ENCODE data around the gene PTN. TPM values are rescaled to one million over a fixed set of nuclear protein-coding genes. Genes with fewer than 3 reads are reported as not detected.

Gene PTN
- total RNA-seq, 1 donor from 2014 or later: 11.1 TPM

GRCh38 chr7:137283153-137283552, 60.4 kb downstream of the PTN start:
- Histone ChIP-seq H3K4me3 (ENCODE audit: insufficient read depth, low read depth, low read length) (no peak overlapping the region), H3K4me1 (ENCODE audit: insufficient read depth, low read length) (no peaks in the 10 kb centered on the region), H3K79me2 (ENCODE audit: insufficient read depth, low read length) (no peaks in the 10 kb centered on the region), H3K9me3 (ENCODE audit: insufficient read depth, low read depth, low read length) (no peaks in the 10 kb centered on the region), H3K27me3 (ENCODE audit: insufficient read depth, low read length) (no peaks in the 10 kb centered on the region), H3K27ac (ENCODE audit: low read depth, low read length) (no peak overlapping the region), H4K20me1 (ENCODE audit: insufficient read depth, low read length) (no peaks in the 10 kb centered on the region), H2AFZ (ENCODE audit: low read depth, low read length) (peak overlapping the region; percentile 32), H3K9ac (ENCODE audit: low read length) (no peak overlapping the region), H3K4me2 (ENCODE audit: low read length) (no peak overlapping the region), H3K36me3 (ENCODE audit: insufficient read depth, low read length) (no peaks in the 10 kb centered on the region)
- DNase-seq (ENCODE audit: low read depth) (no peak), FAIRE-seq (no peak)
- Mint-ChIP-seq H3K4me3 (ENCODE audit: unreplicated experiment) (no peak overlapping the region), H3K36me3 (ENCODE audit: low read depth, unreplicated experiment) (no peaks in the 10 kb centered on the region), H3K27me3 (ENCODE audit: low read depth, unreplicated experiment) (no peaks in the 10 kb centered on the region), H3K4me1 (ENCODE audit: low read depth, unreplicated experiment) (no peaks in the 10 kb centered on the region), H3K9me3 (ENCODE audit: unreplicated experiment) (no peaks in the 10 kb centered on the region), H3K27ac (ENCODE audit: unreplicated experiment) (no peak overlapping the region)
- TF ChIP-seq EZH2 (IDR thresholded peaks at IDR 0.05; ENCODE audit: insufficient read depth, low read length) (no peak), CTCF (IDR thresholded peaks at IDR 0.05; ENCODE audit: insufficient read depth, low read depth, low read length) (no peak)

- Mint-ChIP-seq H3K4me3 (ENCODE audit: unreplicated experiment) (no peak overlapping the region), H3K27ac (ENCODE audit: unreplicated experiment) (no peak overlapping the region), H3K4me1 (ENCODE audit: low read depth, unreplicated experiment) (no peaks in the 10 kb centered on the region), H3K36me3 (ENCODE audit: low read depth, unreplicated experiment) (no peaks in the 10 kb centered on the region), H3K9me3 (ENCODE audit: unreplicated experiment) (no peaks in the 10 kb centered on the region), H3K27me3 (ENCODE audit: low read depth, unreplicated experiment) (no peaks in the 10 kb centered on the region)
- no peaks in the 10 kb centered on the region for H4K20me1 ChIP-seq (ENCODE audit: insufficient read depth, low read length)
- no peak overlapping the region for H2AFZ ChIP-seq (ENCODE audit: low read depth, low read length)
- DNase-seq (ENCODE audit: low read depth) (no peak), FAIRE-seq (no peak)
- no peak overlapping the region for H3K4me3 ChIP-seq (ENCODE audit: insufficient read depth, low read depth, low read length)
- H3K9ac ChIP-seq (ENCODE audit: low read length): no peak overlapping the region
- H3K4me1 ChIP-seq (ENCODE audit: insufficient read depth, low read length): no peaks in the 10 kb centered on the region
- no peaks in the 10 kb centered on the region for H3K36me3 ChIP-seq (ENCODE audit: insufficient read depth, low read length)
- no peak overlapping the region for H3K27ac ChIP-seq (ENCODE audit: low read depth, low read length)
- H3K9me3 ChIP-seq (ENCODE audit: insufficient read depth, low read depth, low read length): no peaks in the 10 kb centered on the region
- TF ChIP-seq CTCF (IDR thresholded peaks at IDR 0.05; ENCODE audit: insufficient read depth, low read depth, low read length) (no peak), EZH2 (IDR thresholded peaks at IDR 0.05; ENCODE audit: insufficient read depth, low read length) (no peak)
- H3K79me2 ChIP-seq (ENCODE audit: insufficient read depth, low read length): no peaks in the 10 kb centered on the region
- no peak overlapping the region for H3K4me2 ChIP-seq (ENCODE audit: low read length)
- H3K27me3 ChIP-seq (ENCODE audit: insufficient read depth, low read length): no peaks in the 10 kb centered on the region
Observed at GRCh38 chr7:137282043-137282442, 61.5 kb downstream of the PTN start.

GRCh38 chr7:137276189-137276588, 67.3 kb downstream of the PTN start:
- Mint-ChIP-seq H3K4me3 (ENCODE audit: unreplicated experiment) (no peak overlapping the region), H3K27me3 (ENCODE audit: low read depth, unreplicated experiment) (no peaks in the 10 kb centered on the region), H3K4me1 (ENCODE audit: low read depth, unreplicated experiment) (no peaks in the 10 kb centered on the region), H3K27ac (ENCODE audit: unreplicated experiment) (no peak overlapping the region), H3K9me3 (ENCODE audit: unreplicated experiment) (no peaks in the 10 kb centered on the region), H3K36me3 (ENCODE audit: low read depth, unreplicated experiment) (no peaks in the 10 kb centered on the region)
- Histone ChIP-seq H3K27ac (ENCODE audit: low read depth, low read length) (no peak overlapping the region), H3K9ac (ENCODE audit: low read length) (no peak overlapping the region), H2AFZ (ENCODE audit: low read depth, low read length) (no peak overlapping the region), H3K4me2 (ENCODE audit: low read length) (no peak overlapping the region), H3K4me1 (ENCODE audit: insufficient read depth, low read length) (no peaks in the 10 kb centered on the region), H4K20me1 (ENCODE audit: insufficient read depth, low read length) (no peaks in the 10 kb centered on the region), H3K79me2 (ENCODE audit: insufficient read depth, low read length) (no peaks in the 10 kb centered on the region), H3K9me3 (ENCODE audit: insufficient read depth, low read depth, low read length) (no peaks in the 10 kb centered on the region), H3K27me3 (ENCODE audit: insufficient read depth, low read length) (no peaks in the 10 kb centered on the region), H3K4me3 (ENCODE audit: insufficient read depth, low read depth, low read length) (no peak overlapping the region), H3K36me3 (ENCODE audit: insufficient read depth, low read length) (no peaks in the 10 kb centered on the region)
- FAIRE-seq (no peak), DNase-seq (ENCODE audit: low read depth) (no peak)
- TF ChIP-seq EZH2 (IDR thresholded peaks at IDR 0.05; ENCODE audit: insufficient read depth, low read length) (no peak), CTCF (IDR thresholded peaks at IDR 0.05; ENCODE audit: insufficient read depth, low read depth, low read length) (no peak)
